ENCODE data around the gene HBA2.

HBA2 gene

DNA sequence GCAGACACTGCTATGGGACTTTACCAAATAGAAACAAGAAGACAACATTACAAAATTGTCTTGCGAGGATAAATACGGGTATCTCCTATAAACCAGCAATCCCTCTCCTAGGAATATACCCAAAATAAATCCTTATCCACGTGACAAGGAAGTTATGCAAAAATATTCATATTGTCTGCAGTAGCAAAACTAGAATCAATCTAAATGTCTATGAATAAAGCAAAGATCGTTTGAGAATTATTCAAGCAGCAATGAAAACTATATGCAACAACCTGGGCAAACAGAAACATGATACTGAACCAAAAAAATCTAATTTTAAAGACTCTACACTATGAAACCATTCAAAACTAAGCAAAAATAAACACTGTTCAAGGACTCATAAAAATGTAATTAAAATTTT is 47.3 kb downstream of the HBA2 start:
- TF ChIP-seq ZNF70 (CRISPR knock-in tag; IDR thresholded peaks at IDR 0.05) (no peak), ESRRG (CRISPR knock-in tag; IDR thresholded peaks at IDR 0.05) (no peak), ZC3H10 (CRISPR knock-in tag; IDR thresholded peaks at IDR 0.05) (no peak), TCF4 (CRISPR knock-in tag; IDR thresholded peaks at IDR 0.05; ENCODE audit: borderline replicate concordance) (no peak), ZFP30 (CRISPR knock-in tag; IDR thresholded peaks at IDR 0.05) (no peak), BACH2 (CRISPR knock-in tag; IDR thresholded peaks at IDR 0.05; ENCODE audit: borderline replicate concordance) (no peak), ZFP3 (CRISPR knock-in tag; IDR thresholded peaks at IDR 0.05) (no peak), ZNF8 (CRISPR knock-in tag; IDR thresholded peaks at IDR 0.05) (no peak), GLIS3 (CRISPR knock-in tag; IDR thresholded peaks at IDR 0.05) (no peak), OSR1 (CRISPR knock-in tag; IDR thresholded peaks at IDR 0.05) (no peak), PPARA (CRISPR knock-in tag; IDR thresholded peaks at IDR 0.05; ENCODE audit: borderline replicate concordance) (no peak), SNAI2 (CRISPR knock-in tag; IDR thresholded peaks at IDR 0.05) (no peak), TOX (CRISPR knock-in tag; IDR thresholded peaks at IDR 0.05; ENCODE audit: borderline replicate concordance) (no peak)
- TF ChIP-seq, protein P1, sequence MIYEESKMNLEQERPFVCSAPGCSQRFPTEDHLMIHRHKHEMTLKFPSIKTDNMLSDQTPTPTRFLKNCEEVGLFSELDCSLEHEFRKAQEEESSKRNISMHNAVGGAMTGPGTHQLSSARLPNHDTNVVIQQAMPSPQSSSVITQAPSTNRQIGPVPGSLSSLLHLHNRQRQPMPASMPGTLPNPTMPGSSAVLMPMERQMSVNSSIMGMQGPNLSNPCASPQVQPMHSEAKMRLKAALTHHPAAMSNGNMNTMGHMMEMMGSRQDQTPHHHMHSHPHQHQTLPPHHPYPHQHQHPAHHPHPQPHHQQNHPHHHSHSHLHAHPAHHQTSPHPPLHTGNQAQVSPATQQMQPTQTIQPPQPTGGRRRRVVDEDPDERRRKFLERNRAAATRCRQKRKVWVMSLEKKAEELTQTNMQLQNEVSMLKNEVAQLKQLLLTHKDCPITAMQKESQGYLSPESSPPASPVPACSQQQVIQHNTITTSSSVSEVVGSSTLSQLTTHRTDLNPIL (CRISPR knock-in tag; IDR thresholded peaks at IDR 0.05; ENCODE audit: low read depth): no peak
- TF ChIP-seq, protein P2, sequence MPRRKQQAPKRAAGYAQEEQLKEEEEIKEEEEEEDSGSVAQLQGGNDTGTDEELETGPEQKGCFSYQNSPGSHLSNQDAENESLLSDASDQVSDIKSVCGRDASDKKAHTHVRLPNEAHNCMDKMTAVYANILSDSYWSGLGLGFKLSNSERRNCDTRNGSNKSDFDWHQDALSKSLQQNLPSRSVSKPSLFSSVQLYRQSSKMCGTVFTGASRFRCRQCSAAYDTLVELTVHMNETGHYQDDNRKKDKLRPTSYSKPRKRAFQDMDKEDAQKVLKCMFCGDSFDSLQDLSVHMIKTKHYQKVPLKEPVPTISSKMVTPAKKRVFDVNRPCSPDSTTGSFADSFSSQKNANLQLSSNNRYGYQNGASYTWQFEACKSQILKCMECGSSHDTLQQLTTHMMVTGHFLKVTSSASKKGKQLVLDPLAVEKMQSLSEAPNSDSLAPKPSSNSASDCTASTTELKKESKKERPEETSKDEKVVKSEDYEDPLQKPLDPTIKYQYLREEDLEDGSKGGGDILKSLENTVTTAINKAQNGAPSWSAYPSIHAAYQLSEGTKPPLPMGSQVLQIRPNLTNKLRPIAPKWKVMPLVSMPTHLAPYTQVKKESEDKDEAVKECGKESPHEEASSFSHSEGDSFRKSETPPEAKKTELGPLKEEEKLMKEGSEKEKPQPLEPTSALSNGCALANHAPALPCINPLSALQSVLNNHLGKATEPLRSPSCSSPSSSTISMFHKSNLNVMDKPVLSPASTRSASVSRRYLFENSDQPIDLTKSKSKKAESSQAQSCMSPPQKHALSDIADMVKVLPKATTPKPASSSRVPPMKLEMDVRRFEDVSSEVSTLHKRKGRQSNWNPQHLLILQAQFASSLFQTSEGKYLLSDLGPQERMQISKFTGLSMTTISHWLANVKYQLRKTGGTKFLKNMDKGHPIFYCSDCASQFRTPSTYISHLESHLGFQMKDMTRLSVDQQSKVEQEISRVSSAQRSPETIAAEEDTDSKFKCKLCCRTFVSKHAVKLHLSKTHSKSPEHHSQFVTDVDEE (CRISPR knock-in tag; IDR thresholded peaks at IDR 0.05): no peak
- TF ChIP-seq, protein P3, sequence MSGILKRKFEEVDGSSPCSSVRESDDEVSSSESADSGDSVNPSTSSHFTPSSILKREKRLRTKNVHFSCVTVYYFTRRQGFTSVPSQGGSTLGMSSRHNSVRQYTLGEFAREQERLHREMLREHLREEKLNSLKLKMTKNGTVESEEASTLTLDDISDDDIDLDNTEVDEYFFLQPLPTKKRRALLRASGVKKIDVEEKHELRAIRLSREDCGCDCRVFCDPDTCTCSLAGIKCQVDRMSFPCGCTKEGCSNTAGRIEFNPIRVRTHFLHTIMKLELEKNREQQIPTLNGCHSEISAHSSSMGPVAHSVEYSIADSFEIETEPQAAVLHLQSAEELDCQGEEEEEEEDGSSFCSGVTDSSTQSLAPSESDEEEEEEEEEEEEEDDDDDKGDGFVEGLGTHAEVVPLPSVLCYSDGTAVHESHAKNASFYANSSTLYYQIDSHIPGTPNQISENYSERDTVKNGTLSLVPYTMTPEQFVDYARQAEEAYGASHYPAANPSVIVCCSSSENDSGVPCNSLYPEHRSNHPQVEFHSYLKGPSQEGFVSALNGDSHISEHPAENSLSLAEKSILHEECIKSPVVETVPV (CRISPR knock-in tag; IDR thresholded peaks at IDR 0.05): no peak
- no peak for ATAC-seq

Measured in SK-N-SH treated with all-trans-retinoic acid at 6 μM for 48 hours (cell line).